DND-41 (cell line): ENCODE measurements around the gene ST8SIA6.

Source experiments
- EZH2 ChIP-seq: IDR thresholded peaks from 3 replicates; pipeline ENCODE4 v1.6.1; 2012; ENCODE audit warnings: borderline replicate concordance, low read depth, mild to moderate bottlenecking, moderate library complexity, low read length, inconsistent platforms; ENCODE audit not compliant: severe bottlenecking
- TF ChIP-seq, protein P1 (sequence below): IDR thresholded peaks from 2 replicates; pipeline ENCODE4 v1.5.1; 2012; ENCODE audit warnings: borderline replicate concordance, low read length, moderate library complexity, mild to moderate bottlenecking; ENCODE audit not compliant: poor library complexity, severe bottlenecking; ENCODE audit errors: extremely low read depth

- TF ChIP-seq, protein P1, sequence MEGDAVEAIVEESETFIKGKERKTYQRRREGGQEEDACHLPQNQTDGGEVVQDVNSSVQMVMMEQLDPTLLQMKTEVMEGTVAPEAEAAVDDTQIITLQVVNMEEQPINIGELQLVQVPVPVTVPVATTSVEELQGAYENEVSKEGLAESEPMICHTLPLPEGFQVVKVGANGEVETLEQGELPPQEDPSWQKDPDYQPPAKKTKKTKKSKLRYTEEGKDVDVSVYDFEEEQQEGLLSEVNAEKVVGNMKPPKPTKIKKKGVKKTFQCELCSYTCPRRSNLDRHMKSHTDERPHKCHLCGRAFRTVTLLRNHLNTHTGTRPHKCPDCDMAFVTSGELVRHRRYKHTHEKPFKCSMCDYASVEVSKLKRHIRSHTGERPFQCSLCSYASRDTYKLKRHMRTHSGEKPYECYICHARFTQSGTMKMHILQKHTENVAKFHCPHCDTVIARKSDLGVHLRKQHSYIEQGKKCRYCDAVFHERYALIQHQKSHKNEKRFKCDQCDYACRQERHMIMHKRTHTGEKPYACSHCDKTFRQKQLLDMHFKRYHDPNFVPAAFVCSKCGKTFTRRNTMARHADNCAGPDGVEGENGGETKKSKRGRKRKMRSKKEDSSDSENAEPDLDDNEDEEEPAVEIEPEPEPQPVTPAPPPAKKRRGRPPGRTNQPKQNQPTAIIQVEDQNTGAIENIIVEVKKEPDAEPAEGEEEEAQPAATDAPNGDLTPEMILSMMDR, result peak; percentile 89
- TF ChIP-seq EZH2, result no peak
Measured at GRCh38 chr10:17430647-17431355, 23.6 kb downstream of the ST8SIA6 start.
